GM18517 (cell line): ENCODE results near the gene MTMR1.
A peak's percentile ranks its signal among the peaks of the same experiment; 100 is the strongest.

ENCODE experiments used
- ATAC-seq: cut with Tn5 transposase; IDR thresholded peaks from one replicate; pipeline ENCODE4 v1.9.1; 2021; ENCODE audit warnings: mild to moderate bottlenecking, moderate library complexity; ENCODE audit not compliant: unreplicated experiment

MTMR1 gene

DNA sequence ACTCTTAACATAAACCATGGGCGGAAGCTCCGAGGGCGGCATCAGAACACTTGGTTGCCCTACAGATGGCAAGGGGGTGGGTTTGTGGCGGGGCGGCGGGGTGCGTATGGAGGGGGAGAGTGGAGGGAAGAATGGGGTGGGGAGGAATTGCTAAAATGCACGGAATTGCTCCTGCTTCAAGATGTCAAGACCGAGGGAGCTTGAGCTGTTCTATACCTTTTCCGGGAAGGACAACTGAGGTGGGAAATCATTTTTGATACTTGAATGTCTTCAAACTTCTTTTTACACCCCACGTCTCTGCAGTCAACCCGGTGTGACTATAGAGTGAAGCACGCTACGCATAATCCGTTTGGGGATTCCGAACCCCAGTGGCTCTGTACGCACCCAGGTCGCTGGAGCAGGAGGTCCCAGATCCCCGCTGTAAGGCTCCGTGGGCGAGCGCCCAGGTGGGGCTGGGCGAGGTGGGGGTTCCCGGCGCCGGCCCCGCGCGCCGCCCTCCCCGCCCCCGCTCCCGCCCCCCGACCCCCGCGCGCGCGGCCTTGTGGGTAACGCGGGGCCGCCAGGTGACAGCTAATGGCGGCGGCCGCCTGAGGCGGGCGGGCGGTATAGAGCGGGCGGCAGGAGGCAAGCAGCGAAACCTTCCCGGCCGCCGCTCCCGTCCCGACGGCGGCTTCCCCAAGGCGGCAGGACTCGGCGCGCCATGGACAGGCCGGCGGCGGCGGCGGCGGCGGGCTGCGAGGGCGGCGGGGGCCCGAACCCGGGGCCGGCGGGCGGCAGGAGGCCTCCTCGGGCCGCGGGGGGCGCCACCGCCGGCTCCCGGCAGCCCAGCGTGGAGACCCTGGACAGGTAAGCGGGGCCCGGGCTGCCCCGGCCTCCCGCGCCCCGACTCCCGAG, at the start of gene MTMR1:
TSS of gene MTMR1 (plus strand) at position 566 of the 894 bp plus-strand sequence. CDS start at position 701, 135 bp downstream.
- ATAC-seq = peak; percentile 19

DNA sequence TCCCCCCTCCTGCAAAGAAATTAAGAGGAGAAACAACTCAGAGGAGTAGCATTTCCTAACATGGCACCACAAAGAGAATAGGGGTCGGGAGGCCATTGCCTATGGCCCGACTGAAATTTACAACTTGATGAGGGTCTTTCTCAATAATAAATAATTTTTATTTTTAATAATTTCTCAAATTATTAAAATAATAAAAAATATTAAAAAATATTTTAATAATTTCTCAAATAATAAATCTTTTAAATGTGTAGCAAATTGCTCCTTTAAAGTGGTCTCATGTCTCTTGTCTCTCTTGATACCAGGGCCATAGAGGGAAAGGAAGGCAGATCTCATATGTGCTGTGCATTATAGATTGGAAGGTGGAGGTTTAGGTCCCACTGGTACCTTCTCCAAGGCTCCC, 49.2 kb upstream of the MTMR1 start:
- ATAC-seq = no peak

DNA sequence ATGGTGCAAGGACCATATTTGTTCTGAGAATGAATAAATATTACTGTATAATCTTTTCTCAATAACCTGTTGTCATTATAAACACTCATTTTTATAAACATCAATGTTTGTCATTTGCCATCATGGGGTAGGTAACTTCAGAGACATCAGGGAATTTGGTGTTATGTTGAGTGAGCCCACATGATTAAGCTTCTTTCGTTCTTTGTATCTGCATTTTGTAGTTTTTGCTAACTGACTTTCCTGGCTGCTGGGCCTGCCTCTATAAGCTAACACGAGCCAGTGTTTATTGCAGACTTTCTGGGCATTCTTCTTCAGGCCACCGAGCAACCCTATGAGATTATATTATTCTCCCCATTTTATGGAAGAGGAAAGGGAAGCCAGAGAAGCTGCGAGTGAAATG, 48.8 kb upstream of the MTMR1 start:
- ATAC-seq = no peak

DNA sequence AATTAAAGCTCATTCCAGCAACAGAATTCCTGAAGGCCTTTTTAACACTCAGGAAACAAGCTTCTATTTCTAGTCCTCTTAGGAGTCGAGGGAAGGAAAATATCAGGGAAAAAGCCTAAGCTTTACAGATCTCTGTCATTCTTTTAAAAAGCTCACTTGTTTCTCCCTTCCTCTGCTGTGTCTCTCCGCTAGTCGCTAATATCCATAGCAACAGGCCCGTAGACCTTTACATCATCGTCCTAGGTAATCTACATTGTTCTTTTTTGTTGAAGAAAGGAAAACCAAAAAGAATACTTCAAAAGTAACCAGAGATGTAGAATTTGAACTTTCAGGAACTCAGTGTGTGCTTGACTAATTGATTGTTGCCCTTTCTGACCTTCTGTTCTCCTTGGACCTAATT, 45.9 kb upstream of the MTMR1 start:
- ATAC-seq = no peak

DNA sequence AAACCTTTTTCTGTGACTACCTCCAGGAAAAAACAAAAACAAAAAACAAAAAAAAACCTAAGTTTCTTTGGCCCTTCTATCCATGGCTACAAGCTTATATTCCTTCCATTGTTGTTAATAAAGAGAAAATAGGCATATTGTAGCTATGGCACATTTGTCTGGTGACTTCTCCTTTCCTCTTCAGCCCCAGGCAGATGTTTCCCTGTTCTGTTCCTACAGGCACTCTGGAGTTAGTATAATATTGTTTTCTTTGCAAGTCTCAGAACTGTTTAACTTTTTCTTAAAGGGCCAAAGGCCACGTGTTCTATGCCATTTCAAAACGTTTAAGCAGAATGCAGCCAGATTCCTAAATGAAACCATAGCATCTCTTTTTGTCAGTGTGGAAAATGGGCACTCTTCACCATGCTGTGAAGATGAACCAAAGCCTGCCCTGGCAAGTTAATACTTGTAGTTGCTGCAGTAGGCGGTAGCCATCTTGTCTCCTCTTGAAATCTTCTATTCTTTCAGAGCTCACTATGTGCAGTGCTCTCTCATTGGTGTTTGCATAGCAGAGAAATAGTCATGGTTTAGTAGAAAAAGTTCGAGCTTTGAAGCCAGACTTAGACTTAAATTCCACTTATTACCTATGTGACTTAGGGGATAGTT, 44.8 kb upstream of the MTMR1 start:
- no peak for ATAC-seq

DNA sequence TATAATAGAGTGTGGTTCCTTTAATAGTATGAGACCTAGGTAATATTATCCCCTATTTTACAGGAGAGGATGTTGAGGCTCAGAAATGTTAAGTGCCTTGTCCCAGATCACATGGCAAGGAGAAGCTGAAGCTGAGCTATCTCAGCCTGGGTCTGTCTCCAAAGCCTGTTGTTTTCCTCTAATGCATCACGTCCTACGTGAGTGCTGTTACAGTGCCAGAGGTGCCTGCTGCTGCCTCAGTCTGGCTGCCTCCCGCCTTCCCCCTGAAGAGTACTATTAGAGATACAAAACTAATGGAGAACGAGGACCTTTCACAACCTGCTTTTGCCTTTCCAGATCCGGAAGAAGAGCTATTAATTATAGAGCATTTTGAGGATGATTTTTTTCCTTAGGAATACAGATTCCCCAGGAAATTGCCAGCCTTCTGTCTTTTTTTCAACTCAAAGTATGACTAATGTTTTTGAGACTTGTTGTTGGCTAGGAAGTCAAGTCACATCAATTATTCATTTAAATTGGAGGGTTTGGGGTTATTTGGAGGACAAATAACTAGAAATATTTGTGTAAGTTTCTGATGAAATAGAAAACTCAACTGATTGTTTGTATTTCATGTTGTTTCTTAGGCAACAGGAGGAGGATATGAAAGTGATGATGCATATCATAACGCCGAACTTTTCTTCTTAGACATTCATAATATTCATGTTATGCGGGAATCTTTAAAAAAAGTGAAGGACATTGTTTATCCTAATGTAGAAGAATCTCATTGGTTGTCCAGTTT, 43.9 kb upstream of the MTMR1 start:
- ATAC-seq = no peak

DNA sequence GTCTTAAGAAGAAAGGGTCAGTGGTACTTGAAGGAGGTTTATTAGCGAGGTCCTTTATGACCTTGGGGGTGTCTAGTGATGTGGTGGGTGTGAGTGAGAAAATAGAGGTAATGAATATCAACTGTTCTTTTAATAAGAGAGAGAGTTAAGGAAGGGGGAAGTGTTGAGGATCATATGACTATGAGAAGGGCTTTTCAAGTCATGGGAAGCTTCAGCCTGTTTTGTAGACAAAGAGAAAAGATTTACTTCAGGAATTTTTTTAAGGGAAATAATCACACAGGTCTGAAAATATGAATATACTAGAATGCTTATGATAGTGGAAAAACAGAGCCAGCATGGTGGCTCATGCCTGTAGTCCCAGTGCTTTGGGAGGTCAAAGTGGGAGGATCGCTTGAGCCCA, 41.3 kb upstream of the MTMR1 start:
- no peak for ATAC-seq

DNA sequence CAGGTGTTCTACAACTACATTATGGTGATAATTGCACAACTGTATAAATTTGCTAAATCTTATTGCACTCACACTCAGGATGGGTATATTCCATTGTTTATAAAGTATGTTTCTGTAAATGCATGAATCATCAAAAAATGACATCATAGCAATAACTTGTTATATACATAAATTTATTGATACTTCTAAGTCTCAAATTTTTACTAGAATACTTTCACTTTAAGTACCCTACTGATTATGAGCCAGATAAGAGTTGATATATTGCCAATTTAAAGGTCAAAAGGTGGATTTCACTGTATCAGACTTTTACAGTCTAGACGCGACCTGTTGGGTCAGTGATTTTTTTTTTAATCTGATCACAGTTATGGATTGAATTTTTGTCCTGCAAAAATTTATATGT, 37.4 kb upstream of the MTMR1 start:
- no peak for ATAC-seq

DNA sequence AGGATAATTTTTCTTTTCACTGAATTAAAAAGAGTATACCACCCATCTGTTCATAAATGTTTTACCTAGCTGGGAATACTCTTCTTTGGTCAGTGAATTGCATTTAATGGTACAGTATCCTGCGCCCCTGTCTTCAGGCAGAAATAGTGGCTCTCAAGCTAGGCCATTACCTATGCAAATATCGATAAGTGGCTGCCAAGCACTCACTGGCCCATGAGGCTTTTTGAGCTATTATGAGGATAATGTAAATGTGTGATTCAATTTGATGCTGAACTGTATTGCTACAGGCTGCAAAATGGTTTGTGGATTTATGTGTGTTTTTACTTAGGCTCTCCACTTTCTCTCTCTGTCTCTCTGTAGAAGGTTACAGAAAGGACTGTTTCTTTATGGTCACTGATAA, 30.1 kb upstream of the MTMR1 start:
- ATAC-seq = no peak

DNA sequence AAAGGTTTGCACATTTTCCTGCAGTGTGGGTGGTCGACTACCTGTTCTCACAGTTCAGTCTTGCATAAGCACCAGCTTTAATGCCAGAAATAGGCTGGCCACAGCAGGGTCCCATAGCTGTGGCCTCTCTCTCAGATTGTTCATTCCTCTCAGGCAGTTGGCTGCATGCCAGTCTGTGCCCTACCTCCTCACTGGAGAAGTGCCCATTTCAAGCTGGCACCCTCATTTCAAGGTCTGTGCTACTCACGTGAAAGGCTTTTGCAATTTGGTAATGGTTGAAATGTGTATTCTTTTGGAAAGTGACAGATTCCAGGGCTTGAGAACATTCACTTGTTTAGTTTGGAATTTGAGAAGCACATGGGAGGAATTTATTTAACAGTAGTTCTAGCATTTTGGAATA, 28.9 kb upstream of the MTMR1 start:
- ATAC-seq = no peak

DNA sequence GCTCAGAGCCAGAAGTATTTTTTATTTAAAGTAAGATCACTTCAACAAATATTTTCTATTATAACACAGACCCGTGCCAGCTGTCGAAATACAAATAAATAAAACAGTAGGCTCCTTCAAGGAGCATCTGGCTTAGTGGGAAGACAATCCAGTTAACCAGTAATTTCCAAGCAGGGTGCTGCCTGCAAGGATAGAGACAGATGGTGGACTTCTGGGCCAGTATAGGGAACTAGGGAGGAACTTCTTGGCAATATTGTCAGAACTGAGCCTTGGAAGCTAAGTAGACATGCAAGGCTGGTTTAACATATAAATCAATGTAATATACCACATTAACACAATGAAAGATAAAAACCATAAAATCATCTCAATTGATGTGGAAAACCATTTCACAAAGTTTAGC, 17.0 kb upstream of the MTMR1 start:
- ATAC-seq = no peak

DNA sequence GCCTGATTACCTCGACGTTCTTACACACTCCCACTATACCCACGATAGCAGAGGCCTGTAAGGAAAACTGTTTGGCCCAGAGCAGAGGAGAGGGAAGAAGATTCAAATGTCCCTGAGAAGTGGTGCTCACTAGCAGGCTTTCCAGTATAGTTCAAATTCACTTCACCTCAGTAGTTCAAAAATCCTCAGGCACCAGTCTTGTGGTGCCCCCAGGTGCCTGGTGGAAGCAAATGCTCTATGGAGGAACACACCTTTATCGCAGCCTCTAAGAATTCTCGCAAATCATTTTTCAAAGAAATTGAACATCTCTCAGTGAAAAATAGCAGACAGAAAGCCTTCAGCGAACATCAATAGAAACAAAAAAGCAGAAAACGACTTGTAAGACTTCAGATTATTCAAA, 12.2 kb upstream of the MTMR1 start:
- ATAC-seq = no peak

DNA sequence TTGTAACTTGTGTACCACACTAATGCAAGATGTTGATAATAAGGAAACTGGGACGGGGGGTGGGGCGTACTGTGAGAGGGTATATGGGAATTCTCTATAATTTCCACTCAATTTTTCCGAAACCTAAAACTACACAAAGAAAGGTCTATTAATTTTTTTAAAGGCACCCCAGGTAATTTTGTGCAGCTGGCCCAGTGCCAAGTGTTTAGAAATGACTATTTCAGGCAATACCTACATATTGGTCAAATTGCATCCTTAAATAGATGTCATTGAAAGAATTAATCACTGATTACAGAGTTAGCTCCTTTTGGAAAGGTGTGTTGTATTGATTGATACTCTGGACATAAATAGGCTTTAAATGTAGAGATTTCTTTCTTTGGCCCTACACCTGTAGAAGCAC, 10.1 kb upstream of the MTMR1 start:
- ATAC-seq = no peak

DNA sequence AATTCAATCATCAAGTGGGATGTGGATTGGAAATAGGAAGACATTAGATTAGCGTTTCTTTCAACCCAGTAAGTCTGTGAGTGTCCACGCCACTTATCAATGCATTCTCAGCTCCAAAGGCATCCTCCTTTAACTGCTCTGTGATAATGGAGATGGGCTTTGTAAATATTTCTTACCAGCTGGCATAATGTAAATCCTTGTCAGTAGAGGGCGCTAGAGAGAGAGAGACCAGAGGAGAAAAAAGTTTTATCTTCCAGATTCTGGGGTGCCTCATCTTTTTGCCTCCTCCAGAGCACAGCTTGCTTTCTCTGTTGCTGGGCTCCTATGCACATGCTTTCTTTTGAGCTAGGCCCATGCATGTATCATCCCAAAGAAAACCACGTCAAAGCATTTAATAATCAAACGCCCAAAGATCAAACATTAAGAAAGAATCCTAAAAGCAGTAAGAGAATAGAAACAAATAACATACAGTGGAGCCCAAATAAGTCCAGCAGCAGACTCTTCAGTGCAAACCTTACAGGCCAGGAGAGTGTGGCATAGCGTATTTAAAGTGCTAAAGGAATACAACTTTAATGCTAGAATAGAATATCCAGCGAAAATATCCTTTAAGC, 9.6 kb upstream of the MTMR1 start:
- ATAC-seq = no peak

DNA sequence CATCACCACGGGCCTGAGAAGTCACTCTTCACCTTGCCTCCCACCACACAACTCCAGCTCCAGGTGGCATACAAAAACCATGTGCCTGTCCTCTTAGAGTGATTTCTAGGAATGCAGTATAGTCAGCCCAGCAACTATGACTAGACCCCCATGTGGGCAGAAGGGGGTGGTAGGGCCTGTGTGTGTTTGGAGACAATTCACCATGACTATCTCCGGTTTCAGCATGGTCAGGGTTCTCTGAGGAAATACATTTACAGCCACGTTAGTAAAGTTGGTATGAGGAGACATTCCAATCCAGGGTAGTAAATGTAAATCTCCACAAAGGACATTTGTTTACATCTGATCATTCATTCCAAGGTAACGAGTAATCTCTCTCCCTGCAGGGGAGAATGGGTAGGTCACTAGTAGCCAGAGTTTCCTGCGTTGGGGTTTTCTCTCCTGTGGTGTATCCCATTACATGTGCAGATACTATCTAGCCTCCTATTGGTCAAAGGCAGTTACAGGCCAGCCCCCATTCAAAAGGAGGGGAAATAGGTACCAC, 4.2 kb upstream of the MTMR1 start:
- ATAC-seq = no peak

DNA sequence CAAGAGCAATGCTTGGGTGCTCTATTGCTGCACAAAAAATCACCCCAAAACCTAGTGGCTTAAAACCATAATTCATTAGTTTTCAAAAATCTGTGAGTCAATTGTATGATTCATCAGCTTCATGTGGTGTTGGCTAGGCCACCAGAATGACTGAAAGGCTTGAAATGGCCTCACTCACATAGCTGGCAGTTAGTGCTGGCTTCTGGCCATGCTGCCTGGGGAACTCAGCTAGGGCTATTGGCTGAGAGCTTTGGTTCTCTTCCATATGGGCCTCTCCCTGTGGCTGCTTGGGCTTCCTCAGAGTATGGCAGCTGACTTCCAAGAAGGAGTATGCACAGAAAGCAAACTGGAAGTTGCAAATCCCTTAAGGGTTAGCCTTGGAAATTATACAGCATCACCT, 3.1 kb upstream of the MTMR1 start:
- ATAC-seq = no peak

DNA sequence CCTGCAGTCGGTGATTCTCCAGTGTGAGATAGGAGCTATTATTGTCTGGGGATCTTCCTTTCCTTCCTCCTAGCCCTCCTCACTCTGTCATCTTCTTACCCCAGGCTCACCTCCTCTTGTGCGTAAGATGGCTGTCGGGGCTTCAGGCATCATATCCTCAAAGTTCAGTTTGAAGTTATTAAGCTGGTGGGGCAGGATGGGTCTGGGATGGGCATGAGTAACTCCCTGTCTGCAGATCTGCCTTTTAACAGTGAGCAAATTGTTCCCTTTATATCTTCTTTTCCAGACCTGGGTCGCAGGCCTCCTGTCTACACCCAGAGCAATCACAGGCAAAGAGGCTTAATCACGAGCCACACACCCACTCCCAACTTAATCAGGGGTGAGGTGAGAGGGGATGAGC, 900 bp upstream of the MTMR1 start:
- ATAC-seq = no peak

DNA sequence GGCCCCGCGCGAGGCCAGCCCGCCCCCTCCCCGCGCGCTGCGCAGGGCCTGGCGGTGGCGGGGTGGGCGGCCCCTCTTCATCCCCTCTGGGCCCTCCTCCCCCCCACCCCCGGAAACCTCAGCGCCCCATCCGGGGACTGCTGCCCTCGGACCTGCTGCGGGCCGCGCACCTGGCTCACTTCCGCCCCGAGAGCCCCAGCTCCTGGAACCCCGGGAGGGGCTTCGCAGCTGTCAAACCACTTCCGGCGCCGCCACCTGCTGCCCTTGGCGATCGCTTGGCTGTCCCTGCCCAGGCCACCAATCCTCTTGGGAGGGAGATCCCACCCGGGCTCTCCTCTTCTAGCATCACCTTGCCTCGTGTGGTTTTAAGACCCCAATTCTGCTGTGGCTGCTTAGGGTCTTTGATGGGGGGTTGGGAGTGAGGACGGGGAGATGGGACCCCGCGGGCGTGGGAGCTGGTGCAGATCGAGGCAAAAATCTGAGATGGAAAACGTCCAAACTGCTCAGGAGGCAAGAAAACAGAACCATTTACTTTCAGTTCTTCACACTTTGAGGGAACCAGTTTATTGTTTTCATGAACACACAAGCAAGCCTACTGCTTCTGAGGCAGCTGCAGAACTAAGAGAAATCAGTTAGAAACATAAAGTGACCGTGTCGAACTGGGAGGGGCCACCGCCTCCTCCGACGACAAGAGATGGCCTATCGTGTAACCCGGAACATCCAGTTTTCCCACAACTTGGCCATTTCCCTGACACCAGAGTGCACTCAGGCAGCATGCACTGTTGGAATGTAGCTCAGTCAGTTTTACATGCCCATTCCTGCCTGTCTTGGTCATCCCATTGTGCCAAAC, 754 bp downstream of the MTMR1 start:
- peak; percentile 55 for ATAC-seq

DNA sequence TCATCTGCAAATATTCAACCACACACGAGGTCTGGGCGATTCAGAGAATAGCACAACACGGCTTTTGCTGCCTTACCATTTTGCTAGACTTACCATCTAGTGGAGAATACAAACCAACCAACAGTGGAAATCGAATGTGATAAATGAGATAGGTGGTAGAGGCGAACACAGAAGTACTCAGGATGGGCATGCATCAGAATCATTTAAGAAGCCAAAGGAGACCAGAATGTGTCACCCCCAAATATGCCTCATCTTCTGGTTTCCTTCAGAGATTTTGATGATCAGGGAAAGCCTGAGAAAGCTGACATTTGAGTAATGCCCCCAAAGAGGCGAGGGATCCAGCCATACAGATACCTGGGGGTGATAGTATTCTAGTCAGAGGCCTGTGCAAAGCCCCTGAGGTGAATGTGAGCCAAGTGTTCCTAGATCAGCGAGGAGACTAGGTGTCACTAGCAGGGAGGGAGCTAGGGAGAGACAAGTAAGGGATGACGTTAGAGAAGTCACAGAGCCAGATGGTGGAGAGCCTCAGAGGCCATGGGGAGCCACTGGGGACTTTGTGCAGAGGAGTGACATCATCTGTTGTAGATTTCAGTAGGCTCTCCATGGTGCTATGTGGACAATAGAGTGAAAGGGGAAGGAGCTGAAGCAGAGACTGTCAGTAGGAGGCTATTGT, 1.7 kb downstream of the MTMR1 start:
- ATAC-seq = no peak

DNA sequence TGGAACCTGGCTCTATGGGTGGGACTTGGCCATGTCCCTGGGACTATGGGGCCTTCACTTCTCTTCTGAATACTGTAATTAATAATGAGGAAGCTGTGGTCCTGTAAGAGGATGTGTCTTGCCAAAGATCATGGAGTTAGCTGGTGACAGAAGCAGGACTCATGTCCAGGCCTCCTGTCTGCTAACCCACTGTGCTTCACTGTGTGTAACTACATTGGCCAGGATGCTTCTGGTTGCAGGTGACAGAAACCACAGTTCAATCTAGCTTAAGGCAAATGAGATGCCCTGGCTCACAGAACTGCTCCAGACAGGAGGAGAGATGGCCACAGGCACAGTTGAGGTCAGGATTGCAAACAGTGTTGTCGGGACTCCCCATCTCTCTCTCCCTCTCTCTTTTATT, 3.1 kb downstream of the MTMR1 start:
- no peak for ATAC-seq
